OCI-LY3 (cell line): ENCODE measurements around the gene NRXN3.

Experiments
- H2AFZ ChIP-seq: fragments of 200-600, 300-600 bp; shearing (Covaris generic); 2 replicates; pipeline ENCODE4 v1.6.0; 2014; ENCODE audit warnings: antibody characterized with exemption, low read depth, low read length
- H3K27ac ChIP-seq: fragments of 200-600, 300-600 bp; sonication (generic); 2 replicates; pipeline ENCODE4 v1.5.1; 2014; ENCODE audit warnings: mild to moderate bottlenecking, low read length, moderate library complexity, mixed read lengths
- H3K27me3 ChIP-seq: fragments of 200-600, 300-600 bp; sonication (generic); 2 replicates; pipeline ENCODE4 v1.6.1; 2014; ENCODE audit warnings: low read depth, low read length, mixed read lengths
- H3K36me3 ChIP-seq: fragments of 200-600, 300-600 bp; sonication (generic); replicated peaks from 2 replicates; pipeline ENCODE3; 2014; ENCODE audit warnings: low read depth, low read length, mixed read lengths
- H3K4me1 ChIP-seq: fragments of 300-600, 200-600 bp; sonication (generic); 2 replicates; pipeline ENCODE4 v1.6.1; 2014; ENCODE audit warnings: low read length, mixed read lengths
- H3K4me2 ChIP-seq: fragments of 200-600, 300-600 bp; sonication (generic); 2 replicates; pipeline ENCODE4 v1.6.1; 2014; ENCODE audit warnings: low read length, mixed read lengths
- H3K4me3 ChIP-seq: fragments of 300-600, 200-600 bp; sonication (generic); 2 replicates; pipeline ENCODE4 v1.5.1; 2014; ENCODE audit warnings: antibody characterized with exemption, mild to moderate bottlenecking, low read length, moderate library complexity
- H3K79me2 ChIP-seq: fragments of 300-600, 200-600 bp; shearing (Covaris generic); 2 replicates; pipeline ENCODE4 v1.6.1; 2014; ENCODE audit warnings: mild to moderate bottlenecking, low read length, mixed read lengths
- H3K9ac ChIP-seq: fragments of 300-600, 200-600 bp; shearing (Covaris generic); 2 replicates; pipeline ENCODE4 v1.6.0; 2014; ENCODE audit warnings: mild to moderate bottlenecking, low read length, moderate library complexity
- H3K9me3 ChIP-seq: fragments of 200-600, 300-600 bp; shearing (Covaris generic); 2 replicates; pipeline ENCODE4 v1.6.1; 2014; ENCODE audit warnings: low read length, mixed read lengths; ENCODE audit not compliant: insufficient read depth
- H4K20me1 ChIP-seq: fragments of 200-600, 300-600 bp; sonication (generic); 2 replicates; pipeline ENCODE4 v1.6.1; 2016; ENCODE audit warnings: low read length, mixed read lengths; ENCODE audit not compliant: insufficient read depth
- EZH2phosphoT487 ChIP-seq: fragments of 200-600 bp; shearing (Covaris generic); IDR thresholded peaks from 2 replicates; pipeline ENCODE4 v1.6.1; 2018; ENCODE audit warnings: antibody characterized with exemption, mixed run types, low read depth
- TF ChIP-seq, protein P1 (sequence below): fragments of 200-600, 300-600 bp; sonication (generic); IDR thresholded peaks from 2 replicates; pipeline ENCODE4 v1.5.1; 2014; ENCODE audit warnings: antibody characterized with exemption, low read length, low read depth

NRXN3 gene

DNA sequence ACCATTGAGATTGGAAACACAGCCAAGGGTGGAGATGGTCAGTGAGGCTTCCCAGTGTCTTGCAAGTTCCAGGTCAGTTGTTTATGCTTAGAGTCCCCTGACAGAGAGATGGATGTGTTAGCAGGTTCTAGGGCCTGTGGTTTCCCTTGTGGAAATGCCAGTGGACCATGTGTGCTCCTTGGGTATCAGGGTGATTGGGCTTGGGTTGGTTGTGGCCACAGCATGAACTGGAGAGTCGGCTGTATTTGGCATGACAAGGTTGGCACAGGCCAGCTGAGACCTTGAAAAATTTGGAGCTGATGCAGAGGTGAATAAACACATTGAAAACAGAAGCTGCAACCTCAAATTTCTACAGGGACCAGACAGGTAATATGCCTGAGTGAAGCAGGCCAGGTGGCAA lies 1373.2 kb downstream of the NRXN3 start:
- no peak overlapping the region for H3K27ac ChIP-seq
- no peak overlapping the region for H2AFZ ChIP-seq
- H3K9me3 ChIP-seq, result no peaks in the 10 kb centered on the region
- TF ChIP-seq EZH2phosphoT487, result no peak
- TF ChIP-seq, protein P1, sequence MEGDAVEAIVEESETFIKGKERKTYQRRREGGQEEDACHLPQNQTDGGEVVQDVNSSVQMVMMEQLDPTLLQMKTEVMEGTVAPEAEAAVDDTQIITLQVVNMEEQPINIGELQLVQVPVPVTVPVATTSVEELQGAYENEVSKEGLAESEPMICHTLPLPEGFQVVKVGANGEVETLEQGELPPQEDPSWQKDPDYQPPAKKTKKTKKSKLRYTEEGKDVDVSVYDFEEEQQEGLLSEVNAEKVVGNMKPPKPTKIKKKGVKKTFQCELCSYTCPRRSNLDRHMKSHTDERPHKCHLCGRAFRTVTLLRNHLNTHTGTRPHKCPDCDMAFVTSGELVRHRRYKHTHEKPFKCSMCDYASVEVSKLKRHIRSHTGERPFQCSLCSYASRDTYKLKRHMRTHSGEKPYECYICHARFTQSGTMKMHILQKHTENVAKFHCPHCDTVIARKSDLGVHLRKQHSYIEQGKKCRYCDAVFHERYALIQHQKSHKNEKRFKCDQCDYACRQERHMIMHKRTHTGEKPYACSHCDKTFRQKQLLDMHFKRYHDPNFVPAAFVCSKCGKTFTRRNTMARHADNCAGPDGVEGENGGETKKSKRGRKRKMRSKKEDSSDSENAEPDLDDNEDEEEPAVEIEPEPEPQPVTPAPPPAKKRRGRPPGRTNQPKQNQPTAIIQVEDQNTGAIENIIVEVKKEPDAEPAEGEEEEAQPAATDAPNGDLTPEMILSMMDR, result no peak
- no peaks in the 10 kb centered on the region for H3K36me3 ChIP-seq
- no peaks in the 10 kb centered on the region for H3K4me1 ChIP-seq
- no peaks in the 10 kb centered on the region for H3K27me3 ChIP-seq
- H4K20me1 ChIP-seq, result no peaks in the 10 kb centered on the region
- no peaks in the 10 kb centered on the region for H3K79me2 ChIP-seq
- no peak overlapping the region for H3K9ac ChIP-seq
- H3K4me3 ChIP-seq, result no peak overlapping the region
- H3K4me2 ChIP-seq, result no peak overlapping the region

DNA sequence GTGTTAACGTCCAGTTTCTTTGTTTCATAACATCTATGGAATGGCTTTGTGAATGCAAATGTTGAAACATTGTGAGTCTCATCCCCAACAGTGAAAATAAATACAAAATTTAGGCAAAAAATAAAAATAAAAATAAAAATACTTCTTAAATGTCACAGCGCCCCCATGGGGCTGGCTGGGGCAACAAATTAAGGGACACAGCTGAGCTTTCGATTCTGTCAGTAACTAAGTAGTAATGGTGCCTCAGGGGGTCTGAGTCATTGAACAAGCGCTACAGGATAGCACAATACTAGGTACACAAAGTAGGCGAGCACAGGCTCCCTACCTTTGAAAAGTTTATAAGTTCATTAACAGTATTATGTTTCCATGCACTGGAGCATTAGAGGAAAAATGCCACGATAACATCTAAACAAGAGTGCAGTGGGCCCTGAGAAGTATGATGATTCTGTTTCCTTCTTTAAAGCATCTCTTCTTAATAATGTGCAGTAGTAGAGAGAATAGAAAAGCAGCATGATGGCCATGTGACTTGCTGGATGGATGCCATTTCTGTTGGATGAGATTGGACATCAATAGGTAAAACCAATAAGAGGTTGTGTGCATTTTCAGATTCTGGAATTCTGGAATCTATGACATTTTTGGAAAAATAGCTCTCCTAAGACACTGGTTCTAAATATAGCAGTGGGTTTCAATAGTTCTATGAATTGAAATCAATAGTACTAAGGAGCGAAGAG lies 1374.0 kb downstream of the NRXN3 start:
- Histone ChIP-seq H4K20me1 (no peaks in the 10 kb centered on the region), H3K36me3 (no peaks in the 10 kb centered on the region), H3K4me3 (no peak overlapping the region), H2AFZ (no peak overlapping the region), H3K4me2 (no peak overlapping the region), H3K9ac (no peak overlapping the region), H3K79me2 (no peaks in the 10 kb centered on the region), H3K9me3 (no peaks in the 10 kb centered on the region), H3K27ac (no peak overlapping the region), H3K4me1 (no peaks in the 10 kb centered on the region), H3K27me3 (no peaks in the 10 kb centered on the region)
- TF ChIP-seq EZH2phosphoT487, result no peak
- TF ChIP-seq, protein P1, result peak; percentile 15; the same call in 1 of the 2 replicates

DNA sequence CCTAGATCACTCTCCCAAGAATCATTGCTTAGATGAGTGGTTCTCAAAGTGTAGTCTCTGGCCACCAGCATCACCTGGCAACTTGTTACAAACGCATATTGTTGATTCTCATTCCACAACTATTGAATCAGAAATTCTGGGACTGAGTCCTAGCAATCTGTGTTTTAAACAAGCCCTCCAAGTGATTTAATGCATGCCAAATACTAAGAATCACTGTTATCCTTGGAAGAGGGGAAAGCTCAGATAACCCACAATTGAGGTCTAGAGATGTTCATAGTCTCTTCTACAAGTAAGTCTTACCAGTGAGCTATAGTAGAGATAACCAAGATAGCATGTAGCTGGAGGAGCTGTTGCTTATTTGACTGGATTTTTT lies 1374.5 kb downstream of the NRXN3 start:
- TF ChIP-seq, protein P1, result no peak
- no peak for TF ChIP-seq EZH2phosphoT487
- H3K9ac ChIP-seq, result no peak overlapping the region
- H3K4me1 ChIP-seq, result no peaks in the 10 kb centered on the region
- H3K27me3 ChIP-seq, result no peaks in the 10 kb centered on the region
- H3K27ac ChIP-seq, result no peak overlapping the region
- no peaks in the 10 kb centered on the region for H4K20me1 ChIP-seq
- no peaks in the 10 kb centered on the region for H3K9me3 ChIP-seq
- H3K4me3 ChIP-seq, result no peak overlapping the region
- no peak overlapping the region for H2AFZ ChIP-seq
- H3K4me2 ChIP-seq, result no peak overlapping the region
- H3K79me2 ChIP-seq, result no peaks in the 10 kb centered on the region
- H3K36me3 ChIP-seq, result no peaks in the 10 kb centered on the region

DNA sequence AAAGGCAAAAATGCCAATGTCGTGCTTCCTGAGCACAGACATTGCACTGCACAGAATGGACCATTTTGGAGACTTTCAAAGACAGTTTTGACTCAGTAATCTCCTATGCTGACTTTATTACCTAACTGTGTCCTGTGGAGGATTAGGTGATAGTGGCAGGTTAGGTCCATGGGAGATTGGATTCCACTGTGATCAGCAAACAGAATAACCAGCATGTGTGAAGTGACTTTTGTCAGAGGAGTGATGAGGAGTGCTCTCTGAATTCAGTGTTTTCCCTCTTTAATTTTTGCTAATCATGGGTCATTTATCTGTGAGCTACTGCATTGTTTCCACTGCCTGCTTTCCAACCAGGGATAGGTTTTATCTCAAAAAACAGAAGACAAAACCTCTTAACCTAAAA lies 1378.7 kb downstream of the NRXN3 start:
- Histone ChIP-seq H3K36me3 (no peaks in the 10 kb centered on the region), H3K9ac (no peak overlapping the region), H3K4me1 (no peaks in the 10 kb centered on the region), H3K79me2 (no peaks in the 10 kb centered on the region), H3K4me2 (no peak overlapping the region), H3K9me3 (no peaks in the 10 kb centered on the region), H4K20me1 (no peaks in the 10 kb centered on the region), H2AFZ (no peak overlapping the region), H3K27me3 (no peaks in the 10 kb centered on the region), H3K27ac (no peak overlapping the region), H3K4me3 (no peak overlapping the region)
- TF ChIP-seq EZH2phosphoT487, result no peak
- TF ChIP-seq, protein P1, result no peak
